NCI-H345 treated with DMSO at 0.1 percent for 48 hours (cell line): ENCODE results near the gene HNF4A.

ENCODE experiments used
- DNase-seq: peaks from one replicate; lab custom pipeline; 2025; ENCODE audit not compliant: unreplicated experiment; lab: John Stamatoyannopoulos, UW

The HNF4A gene

GRCh38 chr20:44405257-44405656, 49.8 kb downstream of the HNF4A start:
- no peak for DNase-seq

- DNase-seq = no peak
Observed at GRCh38 chr20:44405785-44406571, 50.5 kb downstream of the HNF4A start.

DNA sequence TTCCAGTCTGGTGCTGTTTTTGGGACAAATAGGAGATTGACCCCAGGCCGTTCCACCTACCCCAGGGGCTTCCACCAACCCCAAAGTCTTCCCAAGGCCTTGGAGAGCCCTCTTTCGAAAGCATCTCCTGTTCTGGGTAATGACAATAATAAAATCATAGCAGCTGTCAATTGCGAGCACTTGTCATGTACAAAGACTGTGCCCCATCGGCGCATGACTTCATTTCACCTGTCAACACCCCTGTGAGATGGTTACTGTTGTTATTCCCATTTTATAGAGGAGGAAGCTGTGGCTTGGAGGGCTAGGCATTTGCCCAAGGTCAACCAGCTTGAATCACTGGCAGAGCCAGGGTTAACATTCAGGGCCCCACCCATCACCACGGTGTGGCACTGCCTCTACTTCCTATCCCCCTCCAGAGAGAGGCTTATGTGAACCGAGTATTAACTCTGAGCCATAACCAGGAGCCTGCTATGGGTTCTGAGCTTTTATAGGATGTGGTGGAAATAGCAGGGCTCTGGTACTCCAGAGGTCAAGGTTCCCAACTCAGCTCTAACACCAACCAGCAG, 51.2 kb downstream of the HNF4A start:
- DNase-seq = no peak

DNA sequence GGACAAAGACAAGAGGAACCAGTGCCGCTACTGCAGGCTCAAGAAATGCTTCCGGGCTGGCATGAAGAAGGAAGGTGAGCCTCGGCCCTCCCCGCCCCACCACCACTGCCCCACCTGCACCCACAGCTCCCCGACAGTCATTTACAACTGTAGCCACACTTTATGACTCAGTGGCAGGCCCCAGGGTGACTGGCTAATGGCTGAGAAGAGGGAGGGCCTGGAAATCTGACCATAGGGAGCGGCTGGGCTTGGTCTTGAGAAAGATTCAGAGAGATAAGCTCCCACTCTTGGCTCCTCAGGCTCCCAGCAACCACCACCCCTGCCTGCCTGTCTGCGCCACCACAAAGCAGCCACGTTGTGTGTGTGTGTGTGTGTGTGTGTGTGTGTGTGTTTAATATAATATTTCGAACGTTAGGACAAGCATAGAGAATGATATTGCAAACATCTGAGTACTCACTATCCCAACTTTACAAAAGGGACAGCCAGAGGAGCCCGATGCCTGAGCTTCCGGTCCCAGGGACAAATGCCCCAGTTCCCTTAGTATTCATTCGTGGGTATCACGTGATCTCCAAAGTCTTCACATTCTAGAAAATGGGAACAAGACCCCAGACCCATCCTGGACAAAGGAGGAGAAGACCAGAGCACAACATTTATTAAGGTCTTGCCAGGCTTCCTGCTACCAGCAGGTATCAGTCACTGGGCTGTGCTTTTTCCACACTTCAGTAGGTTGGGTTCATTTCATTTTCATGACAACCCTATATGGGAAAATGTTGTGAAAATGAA, 52.1 kb downstream of the HNF4A start:
- DNase-seq = no peak

- DNase-seq = no peak
Observed at GRCh38 chr20:44409132-44409600, 53.7 kb downstream of the HNF4A start.

DNA sequence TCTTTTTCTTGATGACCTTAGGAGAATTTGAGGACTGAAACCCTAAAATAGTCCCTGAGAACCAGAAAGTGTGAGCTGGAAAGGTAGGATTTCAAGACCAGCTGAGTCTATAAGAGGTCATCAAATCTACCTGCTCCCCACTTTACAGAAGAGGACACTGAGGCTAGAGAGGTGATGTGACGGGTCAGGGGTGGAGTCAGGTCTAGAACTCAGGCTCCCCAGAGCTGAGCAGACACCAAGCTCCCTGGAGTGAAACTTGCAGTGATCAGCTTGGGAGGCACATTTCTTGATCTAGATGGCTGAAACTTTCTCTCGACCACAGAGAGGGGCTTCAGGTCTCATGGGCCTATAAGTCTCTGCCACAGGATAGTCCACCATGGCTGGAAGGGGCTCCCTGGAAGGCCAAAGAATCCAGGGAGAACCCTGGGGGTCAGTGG, 55.1 kb downstream of the HNF4A start:
- DNase-seq = no peak

DNA sequence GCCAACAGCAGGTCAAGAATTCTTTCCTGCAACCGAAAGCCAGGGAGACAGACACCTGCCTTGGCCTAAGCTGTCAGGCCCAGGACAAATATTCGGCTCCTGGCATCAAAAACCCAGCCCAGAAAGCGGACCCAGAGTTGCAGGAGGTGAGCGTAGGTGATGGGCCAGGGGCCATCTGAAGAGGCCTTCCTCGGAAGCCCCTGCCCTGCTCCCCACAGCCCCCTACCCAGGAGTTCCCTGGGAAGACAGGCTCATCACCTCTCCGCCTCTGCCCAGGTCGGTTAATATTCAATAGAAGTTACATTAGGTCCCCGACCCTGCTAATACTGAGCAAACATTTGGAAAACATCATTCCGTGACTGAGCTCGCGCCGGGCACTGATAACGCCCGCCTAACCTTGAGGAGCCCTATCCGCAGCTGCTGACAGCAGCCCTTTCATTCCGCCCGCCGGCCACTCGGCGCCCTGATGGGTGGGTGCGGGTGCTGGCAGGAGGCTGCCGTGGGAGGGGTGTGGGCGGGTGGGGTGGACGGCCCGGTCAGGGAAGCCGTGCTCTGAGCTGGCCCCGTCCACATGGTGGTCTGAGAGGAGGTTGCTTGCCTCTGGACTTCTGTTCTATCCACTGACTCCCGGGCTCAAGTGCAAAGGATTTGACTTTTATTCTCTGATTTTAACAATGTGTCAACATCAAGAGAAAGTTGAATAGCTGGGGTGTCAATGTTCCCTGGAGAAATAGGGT, 55.7 kb downstream of the HNF4A start:
- DNase-seq = no peak

DNA sequence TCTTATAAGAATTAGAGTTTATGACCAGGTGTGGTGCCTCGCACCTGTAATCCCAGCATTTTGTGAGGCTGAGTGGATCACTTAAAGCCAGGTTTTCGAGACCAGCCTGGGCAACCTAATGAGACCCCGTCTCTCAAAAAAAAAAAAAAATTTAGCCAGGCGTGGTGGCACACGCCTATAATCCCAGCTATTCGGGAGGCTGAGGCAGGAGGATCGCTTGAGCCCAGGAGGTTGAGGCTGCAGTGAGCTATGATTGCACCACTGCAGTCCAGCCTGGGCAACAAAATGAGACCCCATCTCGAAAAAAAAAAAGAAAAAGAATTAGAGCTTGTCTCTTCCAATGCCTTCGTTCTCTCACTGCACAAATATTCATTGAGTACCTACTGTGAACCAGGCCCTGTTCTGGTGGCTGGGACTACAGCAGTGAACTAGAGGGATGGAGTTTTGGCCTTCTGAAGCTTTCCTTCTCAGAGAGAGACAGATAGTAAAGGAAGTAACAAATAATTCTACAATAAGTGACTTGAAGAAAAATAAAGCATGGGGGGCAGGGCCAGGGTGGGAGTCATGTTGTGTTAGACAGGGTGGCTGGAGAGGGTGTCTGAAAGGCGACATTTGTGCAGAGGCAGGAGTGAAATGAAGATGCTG, 56.4 kb downstream of the HNF4A start:
- no peak for DNase-seq

GRCh38 chr20:44412402-44413144, 57.1 kb downstream of the HNF4A start:
- no peak for DNase-seq

DNA sequence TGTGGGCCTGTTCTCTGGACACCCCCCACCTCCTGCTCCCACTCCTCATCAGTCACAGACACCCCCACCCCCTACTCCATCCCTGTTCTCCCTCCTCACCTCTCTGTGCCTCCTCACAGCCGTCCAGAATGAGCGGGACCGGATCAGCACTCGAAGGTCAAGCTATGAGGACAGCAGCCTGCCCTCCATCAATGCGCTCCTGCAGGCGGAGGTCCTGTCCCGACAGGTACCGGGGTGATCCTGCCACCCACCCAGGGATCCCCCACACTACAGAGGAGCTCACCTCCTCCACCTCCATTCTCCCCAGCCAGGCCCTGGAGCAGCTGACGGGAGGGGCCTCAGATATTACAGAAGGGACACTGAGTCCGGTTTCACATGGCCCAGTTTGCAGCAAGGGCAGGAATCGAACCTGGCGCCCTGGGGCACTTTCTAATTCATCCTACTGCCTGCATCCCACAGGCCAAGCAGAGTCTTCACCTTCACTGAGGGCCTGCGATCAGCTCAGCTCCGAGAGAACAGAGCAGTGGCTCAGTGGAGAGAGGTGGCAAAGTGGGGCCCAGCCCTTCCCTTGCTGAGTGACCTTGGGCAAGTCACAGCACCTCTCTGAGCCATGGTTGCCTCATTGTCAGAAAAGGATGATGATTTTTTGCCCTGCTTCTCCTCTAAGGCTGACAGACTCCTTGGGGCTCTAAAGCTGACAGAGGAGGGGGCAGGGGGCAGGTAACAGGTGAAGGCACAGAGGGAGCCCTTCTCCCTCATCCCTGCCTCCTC, 58.3 kb downstream of the HNF4A start:
- DNase-seq = no peak

- DNase-seq = no peak
Observed at GRCh38 chr20:44414346-44414714, 58.8 kb downstream of the HNF4A start.

- DNase-seq = no peak
Observed at GRCh38 chr20:44414808-44415207, 59.3 kb downstream of the HNF4A start.

- DNase-seq = no peak
Observed at GRCh38 chr20:44415833-44416715, 60.6 kb downstream of the HNF4A start.

- DNase-seq = no peak
Observed at GRCh38 chr20:44418069-44418905, 62.8 kb downstream of the HNF4A start.

DNA sequence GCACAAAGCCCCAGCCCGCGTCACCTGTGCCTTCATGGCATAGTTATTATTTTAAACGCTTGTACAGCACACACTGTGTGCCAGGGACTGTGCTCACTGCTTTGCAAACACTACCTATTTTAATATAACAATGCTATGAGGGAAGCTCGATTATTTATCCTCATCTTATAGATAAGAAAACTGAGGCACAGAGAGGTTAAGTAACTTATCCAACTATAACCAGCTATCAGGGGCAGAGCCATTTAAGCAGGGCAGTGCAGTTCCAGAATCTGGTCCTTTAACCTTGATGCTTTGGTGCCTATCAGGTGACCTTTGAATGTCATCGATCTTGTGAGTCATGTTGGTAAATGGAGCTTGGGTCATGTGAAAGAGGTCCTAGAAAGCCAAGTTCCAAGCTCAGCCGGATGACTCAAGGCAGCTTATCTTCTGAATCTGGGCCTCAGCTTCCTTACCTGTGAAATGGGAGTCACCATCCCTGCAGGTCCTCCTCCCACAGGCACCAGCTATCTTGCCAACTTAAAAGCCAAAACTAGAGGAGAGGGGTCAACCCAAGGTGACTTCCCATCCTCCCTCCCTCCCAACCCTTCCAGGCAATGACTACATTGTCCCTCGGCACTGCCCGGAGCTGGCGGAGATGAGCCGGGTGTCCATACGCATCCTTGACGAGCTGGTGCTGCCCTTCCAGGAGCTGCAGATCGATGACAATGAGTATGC, 63.8 kb downstream of the HNF4A start:
- DNase-seq = no peak

GRCh38 chr20:44420497-44420896, 65.0 kb downstream of the HNF4A start:
- DNase-seq = no peak

DNA sequence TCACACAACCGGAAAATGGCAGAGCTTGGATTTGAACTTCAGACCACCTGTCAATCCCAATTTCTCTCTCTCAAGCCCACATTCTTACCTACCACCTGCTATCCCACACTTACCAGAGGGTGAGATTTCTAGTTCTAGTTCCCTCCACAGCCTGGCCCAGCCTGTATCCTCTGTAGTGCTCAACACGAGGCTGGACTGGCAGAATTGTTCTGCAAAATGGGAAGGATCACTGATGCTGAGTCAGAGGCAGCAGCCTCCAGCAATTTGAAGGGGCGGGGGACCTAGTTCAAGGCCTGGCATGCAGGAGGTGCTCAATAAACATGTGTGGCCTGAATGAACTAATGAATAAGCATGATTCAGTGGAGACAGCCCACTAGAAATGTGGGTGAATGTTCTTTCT, 66.6 kb downstream of the HNF4A start:
- DNase-seq = no peak
